Osteocyte (in vitro differentiated cells): ENCODE measurements around the gene TPP1. TPM values are rescaled to one million over a fixed set of nuclear protein-coding genes. Genes with fewer than 3 reads are reported as not detected.

Experiments used
- DNase-seq: peaks from one replicate; pipeline ENCODE4 v3.0.0; 2021; ENCODE audit warnings: mixed read lengths; ENCODE audit not compliant: unreplicated experiment; ENCODE audit errors: extremely low spot score
- H3K27ac Mint-ChIP-seq: one replicate; pipeline ENCODE4 v1.8.0; 2021; ENCODE audit warnings: mild to moderate bottlenecking, mixed read lengths; ENCODE audit not compliant: unreplicated experiment
- H3K27me3 Mint-ChIP-seq: one replicate; pipeline ENCODE4 v1.8.0; 2021; ENCODE audit warnings: mixed read lengths; ENCODE audit not compliant: unreplicated experiment
- H3K36me3 Mint-ChIP-seq: one replicate; pipeline ENCODE4 v1.8.0; 2021; ENCODE audit warnings: mixed read lengths; ENCODE audit not compliant: unreplicated experiment
- H3K4me1 Mint-ChIP-seq: one replicate; pipeline ENCODE4 v1.8.0; 2021; ENCODE audit warnings: mixed read lengths; ENCODE audit not compliant: unreplicated experiment
- H3K4me3 Mint-ChIP-seq: one replicate; pipeline ENCODE4 v1.8.0; 2021; ENCODE audit warnings: mild to moderate bottlenecking, moderate library complexity, mixed read lengths; ENCODE audit not compliant: unreplicated experiment
- H3K9me3 Mint-ChIP-seq: one replicate; pipeline ENCODE4 v1.8.0; 2021; ENCODE audit warnings: mixed read lengths; ENCODE audit not compliant: unreplicated experiment
- total RNA-seq: library from RNA; stranded (reverse); gene quantifications from 2 replicates; pipeline ENCODE4 v1.2.1, GENCODE V29; 2021
- TF ChIP-seq, protein P1 (sequence below): fragments of 200-600 bp; sonication (generic); IDR thresholded peaks from 2 replicates; pipeline ENCODE4 v1.5.0; 2021; ENCODE audit warnings: antibody characterized with exemption, mild to moderate bottlenecking, moderate library complexity

The TPP1 gene
- total RNA-seq, 1 donor from 2014 or later: 157 TPM

DNA sequence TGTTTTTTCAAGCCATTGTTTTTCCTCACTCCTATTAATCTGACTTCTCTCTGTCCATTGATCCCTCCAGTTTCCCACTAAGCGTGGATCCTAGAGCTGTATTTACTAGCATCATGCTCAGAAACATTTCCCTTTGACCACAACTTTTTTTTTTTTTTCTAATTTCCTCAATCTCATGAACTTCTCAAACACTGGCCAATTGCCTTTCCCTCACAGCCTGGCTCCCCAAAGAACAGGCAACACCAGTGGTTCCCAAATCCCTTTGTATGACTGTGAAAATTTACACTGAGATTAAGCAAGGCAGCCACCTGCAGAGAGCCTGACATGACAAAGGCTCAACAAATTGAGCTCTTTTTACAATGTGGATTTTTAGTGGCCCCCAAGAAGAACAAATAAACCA lies 1.4 kb upstream of the TPP1 start:
- TF ChIP-seq, protein P1, sequence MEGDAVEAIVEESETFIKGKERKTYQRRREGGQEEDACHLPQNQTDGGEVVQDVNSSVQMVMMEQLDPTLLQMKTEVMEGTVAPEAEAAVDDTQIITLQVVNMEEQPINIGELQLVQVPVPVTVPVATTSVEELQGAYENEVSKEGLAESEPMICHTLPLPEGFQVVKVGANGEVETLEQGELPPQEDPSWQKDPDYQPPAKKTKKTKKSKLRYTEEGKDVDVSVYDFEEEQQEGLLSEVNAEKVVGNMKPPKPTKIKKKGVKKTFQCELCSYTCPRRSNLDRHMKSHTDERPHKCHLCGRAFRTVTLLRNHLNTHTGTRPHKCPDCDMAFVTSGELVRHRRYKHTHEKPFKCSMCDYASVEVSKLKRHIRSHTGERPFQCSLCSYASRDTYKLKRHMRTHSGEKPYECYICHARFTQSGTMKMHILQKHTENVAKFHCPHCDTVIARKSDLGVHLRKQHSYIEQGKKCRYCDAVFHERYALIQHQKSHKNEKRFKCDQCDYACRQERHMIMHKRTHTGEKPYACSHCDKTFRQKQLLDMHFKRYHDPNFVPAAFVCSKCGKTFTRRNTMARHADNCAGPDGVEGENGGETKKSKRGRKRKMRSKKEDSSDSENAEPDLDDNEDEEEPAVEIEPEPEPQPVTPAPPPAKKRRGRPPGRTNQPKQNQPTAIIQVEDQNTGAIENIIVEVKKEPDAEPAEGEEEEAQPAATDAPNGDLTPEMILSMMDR: no peak
- no peak overlapping the region for H3K4me3 Mint-ChIP-seq
- no peak overlapping the region for H3K27ac Mint-ChIP-seq
- peaks cover 2% of the 10 kb centered on the region for H3K4me1 Mint-ChIP-seq
- no peaks in the 10 kb centered on the region for H3K9me3 Mint-ChIP-seq
- DNase-seq: no peak
- H3K36me3 Mint-ChIP-seq: peaks cover 17% of the 10 kb centered on the region
- no peaks in the 10 kb centered on the region for H3K27me3 Mint-ChIP-seq

DNA sequence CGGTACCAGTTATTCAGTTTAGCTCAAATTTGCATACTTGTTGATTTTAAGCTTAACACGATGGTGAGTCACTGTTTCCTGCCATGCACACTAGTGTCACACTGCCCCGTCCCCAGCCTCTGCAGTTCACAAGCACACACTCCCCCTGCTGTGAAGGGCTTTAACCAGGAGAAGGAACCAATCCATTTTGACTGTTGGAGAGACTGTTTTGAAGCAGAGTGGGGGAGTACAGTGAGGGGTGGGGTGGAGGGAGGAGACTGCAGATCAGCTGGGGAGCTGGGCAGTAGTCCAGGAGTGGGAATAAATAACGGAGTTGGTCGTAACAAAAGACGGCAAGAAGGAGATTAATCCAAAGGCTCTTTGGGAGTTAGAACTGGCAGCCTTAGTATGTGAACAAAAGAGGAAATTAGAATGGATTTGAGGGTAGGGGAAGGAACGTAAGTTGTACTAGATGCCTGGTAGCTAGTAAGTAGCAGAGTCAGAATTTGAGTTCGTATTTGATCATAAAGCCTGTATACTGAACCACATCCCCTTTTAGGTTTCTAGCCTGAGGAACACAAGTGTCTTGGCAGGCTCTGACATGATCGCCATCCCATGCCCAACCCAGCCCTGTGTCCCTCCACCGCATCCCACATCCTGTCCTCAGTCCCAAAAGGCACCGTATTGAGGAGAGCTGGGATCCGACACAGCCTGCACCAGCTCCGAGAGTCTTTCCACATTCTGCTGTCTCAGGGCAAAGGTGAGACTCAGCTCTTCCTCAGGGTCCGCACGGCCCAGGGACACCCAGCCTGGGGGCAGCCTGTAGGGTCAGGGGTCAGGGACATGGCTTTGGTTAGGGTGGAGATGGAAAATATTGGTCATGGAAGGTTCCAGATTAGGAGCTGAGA lies 862 bp downstream of the TPP1 start:
- DNase-seq: no peak
- TF ChIP-seq, protein P1: no peak
- H3K27me3 Mint-ChIP-seq: no peaks in the 10 kb centered on the region
- peaks cover 18% of the 10 kb centered on the region for H3K36me3 Mint-ChIP-seq
- no peaks in the 10 kb centered on the region for H3K9me3 Mint-ChIP-seq
- H3K4me1 Mint-ChIP-seq: peaks cover 2% of the 10 kb centered on the region
- no peak overlapping the region for H3K27ac Mint-ChIP-seq
- no peak overlapping the region for H3K4me3 Mint-ChIP-seq

DNA sequence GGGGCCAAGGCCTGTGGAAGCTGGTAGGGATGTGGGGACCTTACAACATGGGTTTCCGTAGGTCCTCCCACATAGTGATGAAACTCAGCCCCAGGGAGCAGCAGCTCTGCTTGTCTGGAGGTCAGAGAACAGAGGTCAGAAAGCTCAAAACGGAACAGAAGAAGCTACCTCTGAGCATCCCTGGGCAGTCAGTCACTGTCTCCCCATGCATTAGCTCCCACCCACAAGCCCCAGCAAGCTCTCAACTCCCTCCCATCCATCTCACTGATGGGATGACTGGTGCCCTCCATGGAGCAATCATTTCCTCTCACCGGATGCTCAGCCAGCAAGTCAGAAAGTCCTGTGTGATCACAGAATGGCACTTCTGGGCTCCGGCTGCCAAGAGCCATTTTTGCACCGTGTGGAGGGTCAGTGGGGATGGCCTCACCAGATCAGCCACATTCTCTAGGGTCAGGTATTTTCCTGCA lies 1.9 kb downstream of the TPP1 start:
- no peaks in the 10 kb centered on the region for H3K9me3 Mint-ChIP-seq
- peaks cover 2% of the 10 kb centered on the region for H3K4me1 Mint-ChIP-seq
- no peaks in the 10 kb centered on the region for H3K27me3 Mint-ChIP-seq
- no peak overlapping the region for H3K27ac Mint-ChIP-seq
- DNase-seq: no peak
- no peak overlapping the region for H3K4me3 Mint-ChIP-seq
- H3K36me3 Mint-ChIP-seq: peaks cover 18% of the 10 kb centered on the region
- TF ChIP-seq, protein P1: no peak

DNA sequence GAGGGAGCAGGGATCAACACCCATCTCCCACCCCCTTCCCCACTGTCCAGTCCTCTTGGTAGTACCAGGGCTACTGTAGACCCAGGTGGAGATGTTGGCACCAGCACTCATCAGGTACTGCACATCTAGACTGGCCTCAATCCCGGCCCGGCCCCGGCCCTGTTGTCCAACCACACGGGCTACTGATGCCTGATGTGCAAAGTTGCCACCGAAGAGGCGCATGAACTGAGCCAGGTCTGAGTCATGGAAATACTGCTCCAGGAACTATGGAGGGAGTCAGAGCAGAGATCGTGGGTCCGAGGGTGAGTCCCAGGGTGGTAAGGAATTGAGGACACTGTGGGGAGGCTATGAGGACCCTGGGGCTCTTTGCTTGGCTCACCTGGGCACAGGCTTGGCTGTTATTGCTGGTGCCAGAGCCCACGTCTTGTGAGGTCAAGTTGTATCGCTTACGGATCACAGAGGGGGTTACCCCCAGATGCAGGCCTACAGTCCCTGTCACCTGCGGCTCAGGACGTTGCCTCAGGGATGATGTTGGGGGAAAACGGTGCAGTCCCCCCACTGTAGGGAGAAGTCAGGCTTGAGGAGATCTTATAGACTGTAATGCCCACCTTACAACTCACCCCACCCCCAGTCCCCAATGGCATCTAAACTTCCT lies 2.5 kb downstream of the TPP1 start:
- TF ChIP-seq, protein P1: no peak
- peaks cover 18% of the 10 kb centered on the region for H3K36me3 Mint-ChIP-seq
- no peaks in the 10 kb centered on the region for H3K9me3 Mint-ChIP-seq
- peaks cover 2% of the 10 kb centered on the region for H3K4me1 Mint-ChIP-seq
- no peak for DNase-seq
- H3K27ac Mint-ChIP-seq: no peak overlapping the region
- H3K27me3 Mint-ChIP-seq: no peaks in the 10 kb centered on the region
- no peak overlapping the region for H3K4me3 Mint-ChIP-seq
